Panc1 (cell line): ENCODE results near the gene HOTAIR. TPM values are rescaled to one million over a fixed set of nuclear protein-coding genes. Genes with fewer than 3 reads are reported as not detected.
A peak's percentile ranks its signal among the peaks of the same experiment; 100 is the strongest.

Experiments
- ATAC-seq: fragments of 200-7000 bp; cut with Tn5 transposase; 2 replicates; pipeline ENCODE4 v1.9.1; 2020; ENCODE audit warnings: mild to moderate bottlenecking, moderate library complexity
- BruUV-seq: library from RNA; stranded (reverse); fragments of 400-500 nt; replicated peaks from 2 replicates; lab custom pipeline; 2021; lab: Mats Ljungman, UMichigan
- CTCF ChIA-PET: fragments of 300-600 bp; sonication (Branson Sonifier 250); formaldehyde crosslinking; loops from one replicate; lab custom pipeline; 2022; ENCODE audit warnings: antibody characterized with exemption; lab: Charles Lee
- POLR2A ChIA-PET: fragments of 300-600 bp; sonication (Branson Sonifier 250); formaldehyde crosslinking; loops from one replicate; lab custom pipeline; 2022; ENCODE audit warnings: antibody characterized with exemption; lab: Charles Lee
- DNase-seq: peaks from one replicate; pipeline ENCODE4 v3.0.0-alpha.2; 2010; ENCODE audit warnings: low read depth, low spot score
- H3K27ac ChIP-seq: 2 replicates; pipeline ENCODE4 v1.5.1; 2011; ENCODE audit warnings: mild to moderate bottlenecking, low read length, inconsistent platforms
- H3K27me3 ChIP-seq: fragments of 200-500 bp; sonication (Bioruptor generic); 2 replicates; pipeline ENCODE4 v1.6.0; 2014; ENCODE audit warnings: low read length, inconsistent platforms; ENCODE audit not compliant: control insufficient read depth, insufficient read depth
- H3K36me3 ChIP-seq: fragments of 200-500 bp; sonication (Bioruptor generic); 2 replicates; pipeline ENCODE4 v1.5.1; 2014; ENCODE audit warnings: inconsistent platforms, mild to moderate bottlenecking, low read length, moderate library complexity; ENCODE audit not compliant: control insufficient read depth, insufficient read depth
- H3K4me1 ChIP-seq: 2 replicates; pipeline ENCODE4 v1.5.1; 2011; ENCODE audit warnings: inconsistent platforms, mild to moderate bottlenecking, low read length, moderate library complexity; ENCODE audit not compliant: control insufficient read depth, insufficient read depth
- H3K4me3 ChIP-seq, 2 experiments: 2 replicates each; pipeline ENCODE4 v1.5.1; 2011 to 2012; ENCODE audit warnings: low read depth in 2 of 2, low read length in 2 of 2, mild to moderate bottlenecking in 2 of 2, inconsistent platforms in 1 of 2, moderate library complexity in 1 of 2
- H3K9me3 ChIP-seq: fragments of 200-500 bp; sonication (Bioruptor generic); 2 replicates; pipeline ENCODE4 v1.5.1; 2014; ENCODE audit warnings: low read depth, mild to moderate bottlenecking, inconsistent platforms, low read length, moderate library complexity; ENCODE audit not compliant: control insufficient read depth, insufficient read depth
- POLR2AphosphoS5 ChIP-seq: IDR thresholded peaks from 2 replicates; pipeline ENCODE4 v1.6.1; 2012; ENCODE audit warnings: mild to moderate bottlenecking, low read depth, low read length, moderate library complexity
- REST ChIP-seq, 2 experiments: IDR thresholded peaks; 2 replicates each; pipeline ENCODE4 v1.6.1; 2011 to 2012; ENCODE audit warnings: low read depth in 2 of 2, control low read depth in 1 of 2, low read length in 1 of 2, mild to moderate bottlenecking in 1 of 2, moderate library complexity in 1 of 2; ENCODE audit not compliant: insufficient read depth in 1 of 2
- SIN3A ChIP-seq: IDR thresholded peaks from 2 replicates; pipeline ENCODE4 v1.6.1; 2012; ENCODE audit warnings: low read depth, mild to moderate bottlenecking, low read length, moderate library complexity, borderline replicate concordance; ENCODE audit not compliant: insufficient read depth
- TCF7L2 ChIP-seq: IDR thresholded peaks from 2 replicates; pipeline ENCODE4 v1.6.1; 2011; ENCODE audit warnings: mild to moderate bottlenecking, low read depth, low read length, inconsistent platforms
- in situ Hi-C: cut with HindIII; loops from 2 replicates; pipeline ENCODE4 v1.10.0; 2016; ENCODE audit warnings: low sequenced_read_pairs, low pct_unique_long_range_greater_than_20kb
- intact Hi-C: fragments of 100-400 bp; cut with micrococcal nuclease; formaldehyde crosslinking; loops from one replicate; pipeline ENCODE4 v1.10.0; 2022; ENCODE audit not compliant: unreplicated experiment
- total RNA-seq: library from RNA; stranded (reverse); gene quantifications from one replicate; pipeline ENCODE4 v1.2.1, GENCODE V29; 2021; ENCODE audit not compliant: unreplicated experiment
- TF ChIP-seq, protein P1 (sequence below): fragments of 450-650 bp; IDR thresholded peaks from 2 replicates; pipeline ENCODE4 v1.5.1; 2017; ENCODE audit warnings: mild to moderate bottlenecking

Gene HOTAIR
- total RNA-seq, 1 experiment from 2014 or later: 31.7 TPM

DNA sequence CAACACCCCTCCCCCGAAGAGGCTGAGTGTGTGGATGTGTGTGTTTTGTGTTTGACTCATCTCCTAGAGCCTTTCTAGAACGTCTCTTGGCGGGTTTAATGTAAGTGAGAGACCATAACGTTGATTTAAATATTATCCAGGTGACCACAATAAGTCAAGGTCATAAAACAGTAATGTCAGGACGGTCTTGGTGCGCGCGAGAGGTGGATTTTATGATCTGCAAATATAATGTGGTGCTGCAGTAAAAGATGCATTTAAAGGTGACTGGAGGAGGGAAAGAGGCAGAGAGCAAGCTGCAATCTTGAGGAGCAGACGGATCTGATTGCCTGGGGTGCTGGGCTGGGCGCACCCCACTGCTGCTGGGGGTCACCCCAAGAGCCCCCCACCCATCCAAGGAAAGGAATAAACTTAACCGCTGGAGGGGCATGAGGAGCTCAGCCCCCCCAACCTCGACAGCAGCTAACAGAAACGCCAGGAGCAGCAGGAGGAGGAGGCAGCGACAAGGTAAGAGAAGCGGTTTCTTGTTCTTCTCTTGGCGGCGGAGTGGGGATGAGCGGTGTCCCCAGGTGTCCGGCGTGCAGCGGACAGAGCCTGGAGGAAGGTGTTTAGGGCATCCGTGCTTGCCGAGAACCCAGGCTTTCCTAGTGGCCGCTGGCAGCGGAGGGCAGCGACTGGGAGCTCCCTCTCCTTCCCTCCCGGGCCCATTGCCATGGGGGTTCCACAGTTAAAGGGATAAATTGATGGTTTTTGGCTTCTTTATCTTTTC, 15.7 kb upstream of the HOTAIR start:
- no peak for ATAC-seq
- no peaks in the 10 kb centered on the region for H3K9me3 ChIP-seq
- BruUV-seq: no TSS peak
- H3K36me3 ChIP-seq: no peaks in the 10 kb centered on the region
- in situ Hi-C loops (no loop called here), intact Hi-C loops (loop anchor here (10.0 kb wide), 1 partner anchor 606 kb away; the partner anchor contains the start of gene SP1)
- TF ChIP-seq POLR2AphosphoS5 (no peak), SIN3A (no peak), REST (IDR thresholded peaks at IDR 0.05; ENCODE audit: insufficient read depth in 1 of 2, low read depth in 2 of 2, low read length in 1 of 2) (no peak), TCF7L2 (no peak)
- TF ChIP-seq, protein P1, sequence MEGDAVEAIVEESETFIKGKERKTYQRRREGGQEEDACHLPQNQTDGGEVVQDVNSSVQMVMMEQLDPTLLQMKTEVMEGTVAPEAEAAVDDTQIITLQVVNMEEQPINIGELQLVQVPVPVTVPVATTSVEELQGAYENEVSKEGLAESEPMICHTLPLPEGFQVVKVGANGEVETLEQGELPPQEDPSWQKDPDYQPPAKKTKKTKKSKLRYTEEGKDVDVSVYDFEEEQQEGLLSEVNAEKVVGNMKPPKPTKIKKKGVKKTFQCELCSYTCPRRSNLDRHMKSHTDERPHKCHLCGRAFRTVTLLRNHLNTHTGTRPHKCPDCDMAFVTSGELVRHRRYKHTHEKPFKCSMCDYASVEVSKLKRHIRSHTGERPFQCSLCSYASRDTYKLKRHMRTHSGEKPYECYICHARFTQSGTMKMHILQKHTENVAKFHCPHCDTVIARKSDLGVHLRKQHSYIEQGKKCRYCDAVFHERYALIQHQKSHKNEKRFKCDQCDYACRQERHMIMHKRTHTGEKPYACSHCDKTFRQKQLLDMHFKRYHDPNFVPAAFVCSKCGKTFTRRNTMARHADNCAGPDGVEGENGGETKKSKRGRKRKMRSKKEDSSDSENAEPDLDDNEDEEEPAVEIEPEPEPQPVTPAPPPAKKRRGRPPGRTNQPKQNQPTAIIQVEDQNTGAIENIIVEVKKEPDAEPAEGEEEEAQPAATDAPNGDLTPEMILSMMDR: no peak
- no peaks in the 10 kb centered on the region for H3K27me3 ChIP-seq
- POLR2A ChIA-PET: interaction anchor here (0.6 to 0.7 kb wide), 3 partner anchors 9 to 226 kb away, joined by 3 to 4 read pairs (median 3); partner anchors contain the start of gene HOXC9
- peaks cover 19% of the 10 kb centered on the region for H3K4me1 ChIP-seq
- H3K27ac ChIP-seq: peak overlapping the region; percentile 99
- H3K4me3 ChIP-seq: peak overlapping the region; percentile 66 to 67
- DNase-seq: no peak
- CTCF ChIA-PET: interaction anchor here (0.6 kb wide), 1 partner anchor 11 kb away, joined by 4 read pairs; no protein-coding TSS in a partner anchor

GRCh38 chr12:53989227-53990113, 14.7 kb upstream of the HOTAIR start:
- intact Hi-C loops: loop anchor here (10.0 kb wide), 1 partner anchor 605 kb away; the partner anchor contains the start of gene SP1
- Histone ChIP-seq H3K4me3 (peak overlapping the region; percentile 66 to 67), H3K9me3 (no peaks in the 10 kb centered on the region), H3K27ac (peak overlapping the region; percentile 99), H3K27me3 (no peaks in the 10 kb centered on the region), H3K4me1 (peaks cover 19% of the 10 kb centered on the region), H3K36me3 (no peaks in the 10 kb centered on the region)
- POLR2A ChIA-PET: interaction anchor here (0.7 kb wide), 1 partner anchor 68 kb away, joined by 3 read pairs; no protein-coding TSS in a partner anchor
- BruUV-seq: TSS peak; percentile 19
- in situ Hi-C loops: no loop called here
- no peak for TF ChIP-seq TCF7L2
- TF ChIP-seq, protein P1: peak; percentile 82
- no peak for TF ChIP-seq POLR2AphosphoS5
- TF ChIP-seq SIN3A: 0 out of 2 replicates have a peak, but pooled peaks have one; percentile 59
- DNase-seq: no peak
- CTCF ChIA-PET: no interaction called here
- no peak for ATAC-seq
